Suprapubic skin (tissue), 4 donors: ENCODE data around the gene LOX.

Experiments used
- CTCF ChIP-seq, 2 donors: fragments of 200-600 bp in 1 of 2; fragments of 450-650 bp in 1 of 2; sonication (generic) in 1 of 2; IDR thresholded peaks; one replicate each; pipeline ENCODE4 v1.5.1; 2016 to 2019; ENCODE audit warnings: antibody characterized with exemption in 2 of 2, mild to moderate bottlenecking in 1 of 2, moderate library complexity in 1 of 2
- EP300 ChIP-seq: sonication (generic); formaldehyde crosslinking; IDR thresholded peaks from one replicate; pipeline ENCODE4 v1.6.1; 2017; ENCODE audit warnings: antibody characterized with exemption
- POLR2A ChIP-seq, 2 donors: fragments of 450-650 bp; IDR thresholded peaks; one replicate each; pipeline ENCODE4 v1.6.1; 2017; ENCODE audit warnings: antibody characterized with exemption in 2 of 2, mild to moderate bottlenecking in 2 of 2, moderate library complexity in 2 of 2
- POLR2AphosphoS5 ChIP-seq, 3 donors: sonication (generic); formaldehyde crosslinking; IDR thresholded peaks; one replicate each; pipeline ENCODE4 v1.6.1; 2017; ENCODE audit warnings: antibody characterized with exemption in 3 of 3

- TF ChIP-seq POLR2AphosphoS5 (IDR thresholded peaks at IDR 0.05) (no peak), CTCF (IDR thresholded peaks at IDR 0.05) (no peak), POLR2A (IDR thresholded peaks at IDR 0.05) (no peak), EP300 (no peak)
Measured at GRCh38 chr5:122030251-122030650, 47.8 kb downstream of the LOX start.
